Measurements from ENCODE around the gene ABCD3.

Gene ABCD3

DNA sequence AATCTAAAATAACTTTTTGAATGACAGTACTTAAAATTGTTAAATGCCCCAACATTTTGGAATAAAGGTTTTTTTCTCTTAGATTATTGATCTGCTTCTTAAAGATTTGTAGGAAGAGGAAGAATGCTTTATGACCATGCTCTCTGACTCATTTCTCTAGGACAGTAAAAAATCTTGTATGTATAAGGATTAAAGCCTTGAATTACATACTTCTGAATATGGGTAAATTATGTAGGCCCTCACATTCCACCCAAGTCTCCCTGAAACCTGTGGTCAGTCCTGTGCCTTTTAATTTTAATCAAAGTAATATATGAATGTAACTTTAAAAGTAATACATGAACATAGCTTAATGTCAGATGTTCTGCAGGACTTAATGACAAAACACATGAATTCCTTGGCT, 50.5 kb downstream of the ABCD3 start:
- H3K36me3 ChIP-seq (ENCODE audit: control insufficient read depth, insufficient read depth, low read length), result no peaks in the 10 kb centered on the region
- H3K9ac ChIP-seq (ENCODE audit: low read depth, low read length), result no peak overlapping the region
- H3K4me3 ChIP-seq (ENCODE audit: low read depth, low read length), result no peak overlapping the region
- no peaks in the 10 kb centered on the region for H3K27me3 ChIP-seq (ENCODE audit: control insufficient read depth, insufficient read depth, low read length)
- H3K4me1 ChIP-seq (ENCODE audit: control insufficient read depth, insufficient read depth, low read length), result no peaks in the 10 kb centered on the region
- no peaks in the 10 kb centered on the region for H3K9me3 ChIP-seq (ENCODE audit: control insufficient read depth, insufficient read depth, low read length)

DNA sequence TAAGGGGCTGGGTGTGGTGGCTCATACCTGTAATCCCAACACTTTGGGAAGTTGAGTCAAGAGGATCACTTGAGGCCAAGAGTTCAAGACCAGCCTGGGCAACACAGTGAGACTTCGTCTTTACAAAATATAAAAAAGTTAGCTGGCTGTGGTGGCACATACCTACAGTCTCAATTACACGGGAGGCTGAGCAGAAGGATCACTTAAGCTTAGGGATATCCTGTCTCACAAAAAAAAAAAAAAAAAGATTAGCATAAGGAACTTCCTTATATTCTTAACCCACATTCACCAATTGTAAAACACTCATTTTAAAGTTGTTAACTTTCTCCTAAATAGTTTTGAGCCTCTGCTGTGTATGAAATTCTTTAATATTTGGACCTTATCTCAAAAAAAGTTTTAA, 53.1 kb downstream of the ABCD3 start:
- no peaks in the 10 kb centered on the region for H3K27me3 ChIP-seq (ENCODE audit: control insufficient read depth, insufficient read depth, low read length)
- no peak overlapping the region for H3K9ac ChIP-seq (ENCODE audit: low read depth, low read length)
- no peak overlapping the region for H3K4me3 ChIP-seq (ENCODE audit: low read depth, low read length)
- H3K36me3 ChIP-seq (ENCODE audit: control insufficient read depth, insufficient read depth, low read length), result no peaks in the 10 kb centered on the region
- H3K9me3 ChIP-seq (ENCODE audit: control insufficient read depth, insufficient read depth, low read length), result no peaks in the 10 kb centered on the region
- H3K4me1 ChIP-seq (ENCODE audit: control insufficient read depth, insufficient read depth, low read length), result no peaks in the 10 kb centered on the region

DNA sequence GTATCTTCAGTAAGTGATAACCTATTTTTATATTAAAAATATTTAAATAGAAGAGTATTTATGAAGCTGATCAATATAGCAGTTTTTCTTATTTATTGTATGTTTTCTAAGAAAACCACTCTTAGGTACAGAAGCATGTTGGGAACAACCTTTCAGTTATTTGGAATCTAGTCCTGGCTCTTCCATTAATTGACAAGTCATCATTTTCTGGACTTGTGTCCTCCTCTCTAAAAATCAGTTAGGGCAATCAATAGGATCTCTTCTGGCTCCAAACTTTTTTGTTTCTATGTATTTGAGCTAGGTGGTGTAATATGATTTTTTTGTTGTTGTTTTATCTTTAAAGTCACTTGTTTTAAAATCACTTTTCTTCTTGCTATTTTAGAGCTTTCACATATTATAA, 57.0 kb downstream of the ABCD3 start:
- Histone ChIP-seq H3K36me3 (ENCODE audit: control insufficient read depth, insufficient read depth, low read length) (no peaks in the 10 kb centered on the region), H3K27me3 (ENCODE audit: control insufficient read depth, insufficient read depth, low read length) (no peaks in the 10 kb centered on the region), H3K4me3 (ENCODE audit: low read depth, low read length) (no peak overlapping the region), H3K9me3 (ENCODE audit: control insufficient read depth, insufficient read depth, low read length) (no peaks in the 10 kb centered on the region), H3K9ac (ENCODE audit: low read depth, low read length) (no peak overlapping the region), H3K4me1 (ENCODE audit: control insufficient read depth, insufficient read depth, low read length) (no peaks in the 10 kb centered on the region)

DNA sequence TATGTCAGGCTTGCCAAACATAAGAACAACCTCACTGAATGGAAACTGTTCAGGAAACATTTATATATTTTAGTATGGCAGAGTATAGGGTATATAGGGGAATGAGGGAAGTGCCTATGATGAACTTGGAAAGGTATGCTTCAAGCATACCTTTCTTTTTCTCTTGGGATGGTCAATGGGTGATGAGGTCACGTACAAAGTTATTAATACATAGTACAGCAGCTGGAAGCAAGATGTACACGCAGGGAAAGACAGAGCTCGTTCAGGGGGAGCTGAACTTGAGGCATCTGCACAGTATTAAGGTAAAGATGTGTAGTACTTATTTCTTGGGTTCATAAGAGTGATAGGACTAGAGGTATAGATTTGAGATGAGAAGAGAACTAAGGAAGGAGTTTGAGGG, 61.5 kb downstream of the ABCD3 start:
- Histone ChIP-seq H3K27me3 (ENCODE audit: control insufficient read depth, insufficient read depth, low read length) (no peaks in the 10 kb centered on the region), H3K4me3 (ENCODE audit: low read depth, low read length) (no peak overlapping the region), H3K9me3 (ENCODE audit: control insufficient read depth, insufficient read depth, low read length) (no peaks in the 10 kb centered on the region), H3K4me1 (ENCODE audit: control insufficient read depth, insufficient read depth, low read length) (no peaks in the 10 kb centered on the region), H3K36me3 (ENCODE audit: control insufficient read depth, insufficient read depth, low read length) (no peaks in the 10 kb centered on the region), H3K9ac (ENCODE audit: low read depth, low read length) (no peak overlapping the region)

DNA sequence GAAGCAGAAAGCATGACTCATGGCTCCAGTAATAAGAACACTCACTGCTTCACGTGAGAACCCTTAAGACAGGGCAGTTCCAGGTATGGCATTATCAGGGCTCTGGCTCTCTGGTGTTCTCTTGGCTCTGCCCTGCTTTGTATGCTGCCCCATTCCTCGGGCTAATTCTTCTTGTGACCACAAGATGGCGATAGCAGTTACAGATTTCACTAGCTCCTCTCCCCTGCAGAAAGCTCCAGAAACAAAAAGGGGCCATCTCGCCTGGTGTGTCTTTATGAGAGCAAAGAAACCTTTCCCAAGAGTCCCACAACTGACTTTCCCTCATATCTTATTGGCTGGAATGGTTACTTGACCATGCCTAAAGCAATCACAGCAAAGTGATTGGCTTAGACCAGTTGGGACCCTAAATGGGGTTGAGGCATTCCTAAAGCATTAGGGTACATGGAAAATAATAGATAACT, 63.3 kb downstream of the ABCD3 start:
- Histone ChIP-seq H3K9me3 (ENCODE audit: control insufficient read depth, insufficient read depth, low read length) (no peaks in the 10 kb centered on the region), H3K36me3 (ENCODE audit: control insufficient read depth, insufficient read depth, low read length) (no peaks in the 10 kb centered on the region), H3K4me1 (ENCODE audit: control insufficient read depth, insufficient read depth, low read length) (no peaks in the 10 kb centered on the region), H3K27me3 (ENCODE audit: control insufficient read depth, insufficient read depth, low read length) (no peaks in the 10 kb centered on the region), H3K4me3 (ENCODE audit: low read depth, low read length) (no peak overlapping the region), H3K9ac (ENCODE audit: low read depth, low read length) (no peak overlapping the region)

DNA sequence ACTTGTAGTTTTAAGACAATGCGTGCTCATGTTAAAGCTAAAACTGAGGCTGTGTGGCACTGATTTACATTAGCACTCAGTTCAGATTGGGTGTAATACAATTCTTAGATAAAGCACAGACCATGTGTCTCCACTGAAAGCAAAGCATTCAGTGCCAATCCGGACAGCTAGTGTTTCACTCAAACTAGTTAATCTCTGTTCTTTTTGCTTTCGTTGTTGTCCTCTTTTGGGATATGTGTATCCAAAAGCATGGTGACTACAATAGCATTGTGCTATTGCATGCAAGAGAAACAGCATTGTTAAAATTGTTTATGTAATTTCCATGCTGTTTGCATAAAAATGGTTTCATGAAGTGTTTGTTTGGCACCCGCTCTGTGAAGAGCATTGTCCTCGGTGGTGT, 68.8 kb downstream of the ABCD3 start:
- Histone ChIP-seq H3K9ac (ENCODE audit: low read depth, low read length) (no peak overlapping the region), H3K4me1 (ENCODE audit: control insufficient read depth, insufficient read depth, low read length) (no peaks in the 10 kb centered on the region), H3K4me3 (ENCODE audit: low read depth, low read length) (no peak overlapping the region), H3K27me3 (ENCODE audit: control insufficient read depth, insufficient read depth, low read length) (no peaks in the 10 kb centered on the region), H3K36me3 (ENCODE audit: control insufficient read depth, insufficient read depth, low read length) (no peaks in the 10 kb centered on the region), H3K9me3 (ENCODE audit: control insufficient read depth, insufficient read depth, low read length) (no peaks in the 10 kb centered on the region)

DNA sequence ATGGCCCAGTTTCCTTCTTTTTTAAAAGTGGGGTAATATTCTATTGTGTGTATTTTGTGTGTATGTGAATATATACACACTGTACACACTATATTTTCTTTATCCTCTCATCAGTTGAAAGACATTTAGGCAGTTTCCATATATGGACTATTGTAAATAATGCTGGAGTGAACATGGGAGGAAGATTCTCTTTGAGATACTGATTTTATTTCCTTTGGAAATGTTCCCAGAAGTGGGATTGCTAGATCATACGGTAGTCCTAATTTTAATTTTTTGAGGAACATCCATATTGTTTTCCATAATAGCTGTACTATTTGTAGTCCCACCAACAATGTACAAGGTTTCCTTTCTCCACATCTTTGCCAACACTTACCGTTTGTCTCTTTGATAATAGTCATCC, 72.4 kb downstream of the ABCD3 start:
- Histone ChIP-seq H3K4me1 (ENCODE audit: control insufficient read depth, insufficient read depth, low read length) (no peaks in the 10 kb centered on the region), H3K36me3 (ENCODE audit: control insufficient read depth, insufficient read depth, low read length) (no peaks in the 10 kb centered on the region), H3K9ac (ENCODE audit: low read depth, low read length) (no peak overlapping the region), H3K4me3 (ENCODE audit: low read depth, low read length) (no peak overlapping the region), H3K27me3 (ENCODE audit: control insufficient read depth, insufficient read depth, low read length) (no peaks in the 10 kb centered on the region), H3K9me3 (ENCODE audit: control insufficient read depth, insufficient read depth, low read length) (no peaks in the 10 kb centered on the region)

DNA sequence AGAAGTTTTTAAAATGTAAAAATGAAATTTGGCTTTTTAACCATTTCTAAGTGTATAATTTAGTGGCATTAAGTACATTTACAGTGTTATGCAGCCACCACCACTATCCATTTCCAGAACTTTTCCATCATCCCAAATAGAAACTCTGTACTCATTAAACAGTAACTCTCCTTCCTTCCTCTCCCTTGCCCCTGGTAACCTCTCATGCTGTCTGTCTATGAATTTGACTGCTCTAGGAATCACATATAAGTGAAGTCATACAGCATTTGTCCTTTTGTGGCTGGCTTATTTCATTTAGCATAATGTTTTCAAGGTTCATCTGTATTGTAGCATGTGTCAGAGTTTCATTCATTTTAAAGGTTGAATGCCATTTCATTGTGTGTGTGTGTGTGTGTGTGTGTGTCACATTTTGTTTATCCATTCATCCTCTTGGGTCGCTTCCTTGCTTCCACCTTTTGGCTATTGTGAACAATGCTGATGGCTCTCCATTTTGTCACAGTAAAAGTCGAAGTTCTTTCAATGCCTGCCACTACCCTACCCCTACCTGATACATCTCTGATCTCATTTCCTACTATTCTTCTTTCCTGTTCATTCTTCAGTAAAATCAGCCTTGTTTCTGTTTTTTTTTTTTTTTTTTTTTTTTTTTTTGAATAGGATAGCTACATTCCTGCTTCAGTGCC, 78.0 kb downstream of the ABCD3 start:
- Histone ChIP-seq H3K4me1 (ENCODE audit: control insufficient read depth, insufficient read depth, low read length) (no peaks in the 10 kb centered on the region), H3K9me3 (ENCODE audit: control insufficient read depth, insufficient read depth, low read length) (no peaks in the 10 kb centered on the region), H3K9ac (ENCODE audit: low read depth, low read length) (no peak overlapping the region), H3K36me3 (ENCODE audit: control insufficient read depth, insufficient read depth, low read length) (peaks cover under 1% of the 10 kb centered on the region), H3K4me3 (ENCODE audit: low read depth, low read length) (no peak overlapping the region), H3K27me3 (ENCODE audit: control insufficient read depth, insufficient read depth, low read length) (no peaks in the 10 kb centered on the region)

DNA sequence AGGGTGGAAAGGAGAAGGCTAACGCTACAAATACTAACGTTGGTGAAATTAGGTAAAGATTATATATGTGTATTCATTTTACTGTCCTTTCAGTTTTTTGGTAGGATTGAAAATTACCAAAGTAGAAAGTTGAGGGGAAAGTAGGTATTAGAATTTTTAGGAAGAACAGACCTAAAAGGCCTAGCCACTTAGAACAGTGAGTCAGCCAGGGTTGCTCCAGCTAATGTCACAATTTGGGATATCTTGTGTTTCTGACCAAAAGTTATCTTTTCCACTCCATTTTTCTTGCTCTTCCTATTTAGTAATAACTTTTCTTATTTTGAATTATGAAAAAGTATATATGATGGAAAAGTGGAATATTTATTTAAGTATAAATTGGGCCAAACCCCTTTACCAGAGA, 83.2 kb downstream of the ABCD3 start:
- Histone ChIP-seq H3K27me3 (ENCODE audit: control insufficient read depth, insufficient read depth, low read length) (no peaks in the 10 kb centered on the region), H3K4me1 (ENCODE audit: control insufficient read depth, insufficient read depth, low read length) (no peaks in the 10 kb centered on the region), H3K9me3 (ENCODE audit: control insufficient read depth, insufficient read depth, low read length) (no peaks in the 10 kb centered on the region), H3K9ac (ENCODE audit: low read depth, low read length) (no peak overlapping the region), H3K4me3 (ENCODE audit: low read depth, low read length) (no peak overlapping the region), H3K36me3 (ENCODE audit: control insufficient read depth, insufficient read depth, low read length) (peaks cover 3% of the 10 kb centered on the region)

DNA sequence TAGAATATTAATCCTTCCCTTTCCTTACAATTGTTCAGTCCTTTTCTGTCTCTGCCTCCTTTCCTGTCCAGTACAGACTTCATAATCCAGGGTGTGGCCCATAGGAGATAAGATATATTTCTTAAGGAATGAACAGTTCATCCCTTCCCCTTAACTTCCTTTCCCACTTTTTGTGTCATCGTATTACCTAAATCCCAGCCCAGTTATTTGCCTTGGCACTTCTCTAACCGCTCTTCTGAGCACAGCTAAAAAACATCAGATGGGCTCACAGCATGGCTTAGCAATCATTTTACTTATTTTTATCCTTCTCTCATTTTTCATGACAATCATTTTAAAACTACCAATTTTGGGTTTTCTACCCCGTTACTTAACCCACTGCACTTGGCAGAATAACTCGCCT, 83.7 kb downstream of the ABCD3 start:
- H3K9ac ChIP-seq (ENCODE audit: low read depth, low read length), result no peak overlapping the region
- no peaks in the 10 kb centered on the region for H3K9me3 ChIP-seq (ENCODE audit: control insufficient read depth, insufficient read depth, low read length)
- peaks cover 3% of the 10 kb centered on the region for H3K36me3 ChIP-seq (ENCODE audit: control insufficient read depth, insufficient read depth, low read length)
- no peaks in the 10 kb centered on the region for H3K4me1 ChIP-seq (ENCODE audit: control insufficient read depth, insufficient read depth, low read length)
- no peak overlapping the region for H3K4me3 ChIP-seq (ENCODE audit: low read depth, low read length)
- H3K27me3 ChIP-seq (ENCODE audit: control insufficient read depth, insufficient read depth, low read length), result no peaks in the 10 kb centered on the region

DNA sequence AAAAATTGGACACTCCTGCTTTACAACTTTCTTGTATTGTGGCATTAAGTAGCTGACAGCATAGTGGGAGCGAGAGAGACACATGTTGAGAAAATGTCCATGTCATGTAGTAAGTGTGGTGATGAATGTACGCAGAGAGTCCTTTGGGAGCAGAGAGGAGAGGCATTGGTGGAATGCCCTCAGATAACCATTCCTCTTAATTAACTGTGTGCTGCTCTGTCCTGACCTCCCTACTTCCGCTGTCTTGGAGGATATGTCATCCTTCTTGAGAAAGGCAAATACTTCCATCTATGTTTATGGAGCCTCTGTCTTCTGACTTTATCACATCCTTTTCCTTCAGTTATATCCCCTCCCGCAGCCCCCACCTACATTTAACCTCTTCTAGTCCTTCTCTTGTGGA, 85.0 kb downstream of the ABCD3 start:
- Histone ChIP-seq H3K4me3 (ENCODE audit: low read depth, low read length) (no peak overlapping the region), H3K27me3 (ENCODE audit: control insufficient read depth, insufficient read depth, low read length) (no peaks in the 10 kb centered on the region), H3K9ac (ENCODE audit: low read depth, low read length) (no peak overlapping the region), H3K4me1 (ENCODE audit: control insufficient read depth, insufficient read depth, low read length) (no peaks in the 10 kb centered on the region), H3K36me3 (ENCODE audit: control insufficient read depth, insufficient read depth, low read length) (peaks cover 3% of the 10 kb centered on the region), H3K9me3 (ENCODE audit: control insufficient read depth, insufficient read depth, low read length) (no peaks in the 10 kb centered on the region)

DNA sequence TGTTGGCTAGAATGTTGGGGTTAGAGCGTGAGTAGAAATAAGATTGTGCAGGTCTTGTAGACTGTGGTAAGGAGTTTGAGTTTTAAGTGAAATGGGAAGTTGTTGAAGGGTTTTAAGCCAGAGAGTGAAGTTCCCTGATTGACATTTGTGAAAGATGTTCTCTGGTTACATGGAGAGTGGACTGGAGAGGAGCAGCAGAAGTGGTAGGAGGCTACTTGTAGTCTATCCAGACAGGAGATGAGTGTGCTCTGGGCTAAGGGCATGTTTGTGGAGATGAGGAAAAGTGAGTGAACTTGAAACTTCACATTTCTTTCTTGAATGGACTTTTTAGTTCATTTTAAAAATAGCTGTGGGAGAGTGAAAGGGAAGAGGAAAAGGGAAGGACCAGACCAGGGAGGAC, 86.4 kb downstream of the ABCD3 start:
- H3K4me1 ChIP-seq (ENCODE audit: control insufficient read depth, insufficient read depth, low read length), result no peaks in the 10 kb centered on the region
- no peak overlapping the region for H3K4me3 ChIP-seq (ENCODE audit: low read depth, low read length)
- H3K9me3 ChIP-seq (ENCODE audit: control insufficient read depth, insufficient read depth, low read length), result no peaks in the 10 kb centered on the region
- H3K9ac ChIP-seq (ENCODE audit: low read depth, low read length), result no peak overlapping the region
- H3K27me3 ChIP-seq (ENCODE audit: control insufficient read depth, insufficient read depth, low read length), result no peaks in the 10 kb centered on the region
- peaks cover 3% of the 10 kb centered on the region for H3K36me3 ChIP-seq (ENCODE audit: control insufficient read depth, insufficient read depth, low read length)

Measured in iPS-15b (cell line).